Ishikawa (cell line): ENCODE results near the gene PRKCE.

Source experiments
- YY1 ChIP-seq: IDR thresholded peaks from 2 replicates; pipeline ENCODE4 v1.6.1; 2012; ENCODE audit warnings: low read depth
- TF ChIP-seq, protein P1 (sequence below): IDR thresholded peaks from 2 replicates; pipeline ENCODE4 v1.6.1; 2012

DNA sequence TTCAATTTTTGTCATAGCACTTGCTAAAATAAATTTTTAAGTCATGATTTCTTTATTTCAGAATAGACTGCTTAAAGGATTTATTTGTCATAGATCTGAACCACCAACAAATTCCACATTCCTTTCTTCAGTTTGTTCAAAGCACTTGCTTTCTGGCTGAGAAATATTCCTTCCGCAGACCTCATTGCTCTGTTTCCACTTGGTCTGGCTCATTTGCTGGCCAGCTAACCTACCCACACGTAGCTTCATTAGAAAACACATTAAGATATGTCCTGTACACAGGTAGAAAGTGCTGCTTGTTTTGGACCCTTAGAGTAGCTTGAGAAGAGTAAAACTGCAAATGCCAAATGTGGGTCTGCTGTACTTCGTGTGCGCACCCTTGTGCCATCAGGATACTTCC is 479.0 kb downstream of the PRKCE start:
- TF ChIP-seq YY1 = no peak
- TF ChIP-seq, protein P1, sequence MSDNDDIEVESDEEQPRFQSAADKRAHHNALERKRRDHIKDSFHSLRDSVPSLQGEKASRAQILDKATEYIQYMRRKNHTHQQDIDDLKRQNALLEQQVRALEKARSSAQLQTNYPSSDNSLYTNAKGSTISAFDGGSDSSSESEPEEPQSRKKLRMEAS = no peak
